Lower leg skin (tissue), 3 donors: ENCODE measurements around the gene DNAH10.

Experiments
- POLR2A ChIP-seq, 2 donors: fragments of 450-650 bp; IDR thresholded peaks; one replicate each; pipeline ENCODE4 v1.6.1; 2016 to 2017; ENCODE audit warnings: antibody characterized with exemption in 2 of 2, mild to moderate bottlenecking in 1 of 2, moderate library complexity in 1 of 2
- TF ChIP-seq, protein P1 (sequence below), 3 donors: fragments of 450-650 bp; IDR thresholded peaks; one replicate each; pipeline ENCODE4 v1.5.1; 2016; ENCODE audit warnings: antibody characterized with exemption in 3 of 3, mild to moderate bottlenecking in 3 of 3, moderate library complexity in 2 of 3

DNA sequence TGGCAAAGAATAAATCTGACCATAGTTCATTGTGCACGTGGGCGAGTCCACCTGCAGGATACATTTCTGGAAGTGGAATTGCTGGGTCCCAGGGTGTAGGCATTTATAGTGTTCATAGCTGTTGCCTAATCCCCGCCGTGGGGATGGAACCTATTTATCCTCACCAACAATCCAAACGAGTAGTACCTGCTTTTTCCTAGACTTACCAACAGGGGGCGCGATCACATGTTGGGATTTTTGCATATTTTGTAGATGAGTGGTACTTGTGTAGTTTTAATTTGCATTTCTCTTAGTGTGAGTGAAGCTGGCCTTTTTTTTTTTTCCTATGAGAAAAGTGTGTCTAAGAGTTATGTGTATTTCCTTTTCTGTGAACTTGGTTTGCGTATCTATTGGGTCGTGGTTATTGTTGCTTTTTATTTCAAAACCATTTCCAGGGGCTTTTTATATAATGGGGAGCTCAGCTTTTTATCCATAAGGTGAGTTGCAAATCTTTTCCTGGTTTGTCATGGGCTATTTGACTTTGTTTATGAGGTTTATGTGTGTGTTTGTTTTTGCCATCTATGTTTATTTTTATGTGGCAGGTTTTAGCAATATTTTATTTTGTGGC lies 143.3 kb downstream of the DNAH10 start:
- TF ChIP-seq, protein P1, sequence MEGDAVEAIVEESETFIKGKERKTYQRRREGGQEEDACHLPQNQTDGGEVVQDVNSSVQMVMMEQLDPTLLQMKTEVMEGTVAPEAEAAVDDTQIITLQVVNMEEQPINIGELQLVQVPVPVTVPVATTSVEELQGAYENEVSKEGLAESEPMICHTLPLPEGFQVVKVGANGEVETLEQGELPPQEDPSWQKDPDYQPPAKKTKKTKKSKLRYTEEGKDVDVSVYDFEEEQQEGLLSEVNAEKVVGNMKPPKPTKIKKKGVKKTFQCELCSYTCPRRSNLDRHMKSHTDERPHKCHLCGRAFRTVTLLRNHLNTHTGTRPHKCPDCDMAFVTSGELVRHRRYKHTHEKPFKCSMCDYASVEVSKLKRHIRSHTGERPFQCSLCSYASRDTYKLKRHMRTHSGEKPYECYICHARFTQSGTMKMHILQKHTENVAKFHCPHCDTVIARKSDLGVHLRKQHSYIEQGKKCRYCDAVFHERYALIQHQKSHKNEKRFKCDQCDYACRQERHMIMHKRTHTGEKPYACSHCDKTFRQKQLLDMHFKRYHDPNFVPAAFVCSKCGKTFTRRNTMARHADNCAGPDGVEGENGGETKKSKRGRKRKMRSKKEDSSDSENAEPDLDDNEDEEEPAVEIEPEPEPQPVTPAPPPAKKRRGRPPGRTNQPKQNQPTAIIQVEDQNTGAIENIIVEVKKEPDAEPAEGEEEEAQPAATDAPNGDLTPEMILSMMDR (IDR thresholded peaks at IDR 0.05): peak in 1 of 3 donors; percentile 24
- no peak for TF ChIP-seq POLR2A (IDR thresholded peaks at IDR 0.05)
